Measurements from ENCODE around the gene F5.

F5 gene

GRCh38 chr1:169588785-169589485 lies 2.7 kb upstream of the F5 start:
- Histone ChIP-seq H3K4me2 (ENCODE audit: low read length) (no peak overlapping the region), H3K4me3 (ENCODE audit: low read depth, low read length) (no peak overlapping the region), H3K27ac (no peak overlapping the region), H3K79me2 (no peaks in the 10 kb centered on the region), H3K4me1 (no peaks in the 10 kb centered on the region), H3K27me3 (ENCODE audit: control insufficient read depth, insufficient read depth, low read length) (no peaks in the 10 kb centered on the region), H3K9me3 (ENCODE audit: control insufficient read depth, low read length) (no peaks in the 10 kb centered on the region), H3K36me3 (ENCODE audit: control insufficient read depth, insufficient read depth, low read length) (no peaks in the 10 kb centered on the region), H3K9ac (no peak overlapping the region), H2AFZ (no peak overlapping the region)
- no peak for TF ChIP-seq CTCF (IDR thresholded peaks at IDR 0.05)

GRCh38 chr1:169588112-169588511 lies 1.8 kb upstream of the F5 start:
- H3K4me1 ChIP-seq, result no peaks in the 10 kb centered on the region
- H3K9me3 ChIP-seq (ENCODE audit: control insufficient read depth, low read length), result no peaks in the 10 kb centered on the region
- H2AFZ ChIP-seq, result no peak overlapping the region
- H3K27ac ChIP-seq, result no peak overlapping the region
- no peak overlapping the region for H3K9ac ChIP-seq
- no peak overlapping the region for H3K4me2 ChIP-seq (ENCODE audit: low read length)
- H3K27me3 ChIP-seq (ENCODE audit: control insufficient read depth, insufficient read depth, low read length), result no peaks in the 10 kb centered on the region
- no peaks in the 10 kb centered on the region for H3K79me2 ChIP-seq
- H3K36me3 ChIP-seq (ENCODE audit: control insufficient read depth, insufficient read depth, low read length), result no peaks in the 10 kb centered on the region
- TF ChIP-seq CTCF (IDR thresholded peaks at IDR 0.05), result no peak
- no peak overlapping the region for H3K4me3 ChIP-seq (ENCODE audit: low read depth, low read length)

GRCh38 chr1:169586067-169586394 lies 250 bp downstream of the F5 start:
- Histone ChIP-seq H3K9ac (no peak overlapping the region), H3K27me3 (ENCODE audit: control insufficient read depth, insufficient read depth, low read length) (no peaks in the 10 kb centered on the region), H3K36me3 (ENCODE audit: control insufficient read depth, insufficient read depth, low read length) (no peaks in the 10 kb centered on the region), H3K4me2 (ENCODE audit: low read length) (peak overlapping the region; percentile 16), H3K4me1 (no peaks in the 10 kb centered on the region), H3K9me3 (ENCODE audit: control insufficient read depth, low read length) (no peaks in the 10 kb centered on the region), H3K4me3 (ENCODE audit: low read depth, low read length) (no peak overlapping the region), H2AFZ (peak overlapping the region; percentile 65), H3K27ac (no peak overlapping the region), H3K79me2 (no peaks in the 10 kb centered on the region)
- TF ChIP-seq CTCF (IDR thresholded peaks at IDR 0.05), result no peak

- no peak overlapping the region for H3K9ac ChIP-seq
- H3K4me3 ChIP-seq (ENCODE audit: low read depth, low read length), result no peak overlapping the region
- no peak for TF ChIP-seq CTCF (IDR thresholded peaks at IDR 0.05)
- no peaks in the 10 kb centered on the region for H3K79me2 ChIP-seq
- H3K36me3 ChIP-seq (ENCODE audit: control insufficient read depth, insufficient read depth, low read length), result no peaks in the 10 kb centered on the region
- H3K4me1 ChIP-seq, result no peaks in the 10 kb centered on the region
- no peak overlapping the region for H2AFZ ChIP-seq
- no peak overlapping the region for H3K27ac ChIP-seq
- H3K9me3 ChIP-seq (ENCODE audit: control insufficient read depth, low read length), result no peaks in the 10 kb centered on the region
- no peaks in the 10 kb centered on the region for H3K27me3 ChIP-seq (ENCODE audit: control insufficient read depth, insufficient read depth, low read length)
- H3K4me2 ChIP-seq (ENCODE audit: low read length), result no peak overlapping the region
Measured at GRCh38 chr1:169585181-169585580, 1.1 kb downstream of the F5 start.

GRCh38 chr1:169584483-169585144 lies 1.7 kb downstream of the F5 start:
- TF ChIP-seq CTCF (IDR thresholded peaks at IDR 0.05), result no peak

More at GRCh38 chr1:169584483-169585144, 1.7 kb downstream of the F5 start:
- Histone ChIP-seq H3K4me1 (no peaks in the 10 kb centered on the region), H3K9ac (no peak overlapping the region), H3K4me3 (ENCODE audit: low read depth, low read length) (no peak overlapping the region), H3K27me3 (ENCODE audit: control insufficient read depth, insufficient read depth, low read length) (no peaks in the 10 kb centered on the region), H3K36me3 (ENCODE audit: control insufficient read depth, insufficient read depth, low read length) (no peaks in the 10 kb centered on the region), H3K9me3 (ENCODE audit: control insufficient read depth, low read length) (no peaks in the 10 kb centered on the region), H3K27ac (no peak overlapping the region), H2AFZ (no peak overlapping the region), H3K4me2 (ENCODE audit: low read length) (no peak overlapping the region), H3K79me2 (no peaks in the 10 kb centered on the region)
